Sigmoid colon (tissue), 7 donors: ENCODE measurements around the gene IL21R. TPM values are rescaled to one million over a fixed set of nuclear protein-coding genes. Genes with fewer than 3 reads are reported as not detected.

Source experiments
- DNase-seq: peaks from one replicate; pipeline ENCODE4 v3.0.0-alpha.2; 2019
- H3K27ac ChIP-seq, 4 donors: fragments of 200-600 bp; sonication (generic); one replicate each; pipeline ENCODE4 v1.5.1; 2016 to 2019; ENCODE audit warnings: mild to moderate bottlenecking in 1 of 4
- H3K27me3 ChIP-seq, 3 donors: fragments of 200-600 bp; sonication (generic); one replicate each; pipeline ENCODE4 v1.5.1; 2019; ENCODE audit warnings: mild to moderate bottlenecking in 1 of 3
- H3K36me3 ChIP-seq, 4 donors: fragments of 200-600 bp; sonication (generic); one replicate each; pipeline ENCODE4 v1.5.1; 2016 to 2019
- H3K4me1 ChIP-seq, 4 donors: fragments of 200-600 bp; sonication (generic); one replicate each; pipeline ENCODE4 v1.5.1; 2017 to 2019
- H3K4me3 ChIP-seq, 4 donors: fragments of 200-600 bp; sonication (generic); one replicate each; pipeline ENCODE4 v1.5.1; 2017 to 2019; ENCODE audit warnings: mild to moderate bottlenecking in 2 of 4, moderate library complexity in 1 of 4
- H3K9me3 ChIP-seq, 4 donors: fragments of 200-600 bp in 3 of 4; sonication (generic) in 3 of 4; one replicate each; pipeline versions ENCODE4 v1.5.1 to v1.6.1; 2013 to 2019
- CTCF ChIP-seq, 4 experiments: fragments of 450-650 bp in 3 of 4; fragments of 200-600 bp in 1 of 4; IDR thresholded peaks; one replicate each; pipeline ENCODE4 v1.5.1; 2016 to 2019; ENCODE audit warnings: antibody characterized with exemption in 4 of 4, mild to moderate bottlenecking in 3 of 4, moderate library complexity in 2 of 4
- EP300 ChIP-seq, 4 donors: sonication (generic); formaldehyde crosslinking; IDR thresholded peaks; one replicate each; pipeline ENCODE4 v1.6.1; 2017; ENCODE audit warnings: antibody characterized with exemption in 4 of 4
- POLR2A ChIP-seq, 2 donors: fragments of 450-650 bp; IDR thresholded peaks; one replicate each; pipeline ENCODE4 v1.6.1; 2016; ENCODE audit warnings: antibody characterized with exemption in 2 of 2, mild to moderate bottlenecking in 2 of 2, moderate library complexity in 2 of 2
- POLR2AphosphoS5 ChIP-seq, 4 donors: sonication (generic); formaldehyde crosslinking; IDR thresholded peaks; one replicate each; pipeline ENCODE4 v1.6.1; 2017; ENCODE audit warnings: antibody characterized with exemption in 4 of 4
- WGBS, 2 donors: extraction: QIAGEN DNeasy Blood & Tissue Kit; methylation state at CpG; one replicate each; pipeline ENCODE4 v1.1.7; 2013; 5-methylcytosine and 5-hydroxymethylcytosine counted together
- intact Hi-C: fragments of 100-400 bp; cut with DNase I; formaldehyde crosslinking; loops from one replicate; pipeline ENCODE4 v1.15.1; 2023
- polyA plus RNA-seq, 3 donors: library from polyadenylated mRNA; stranded (reverse); fragments of 200-250 nt; gene quantifications; one replicate each; pipeline ENCODE4 v1.2.3, GENCODE V29; 2013
- total RNA-seq, 4 donors: library from RNA; depleted of rRNA; stranded (reverse); fragments of >200 nt; gene quantifications; one replicate each; pipeline ENCODE4 v1.1.0, GENCODE V29; 2016
- donor health status: healthy with polysubstance abuse.
- donor health status: Bipolar disorder and iron deficiency.
- donor health status: healthy.

The IL21R gene
- total and polyA plus RNA-seq, 7 donors = under 0.01 to 7.9 (median 0.27) TPM; not detected in 2

GRCh38 chr16:27463741-27464591, 62.0 kb downstream of the IL21R start:
- WGBS, 2 donors = 85 to 92% methylated on average over 32 of the region's 32 CpGs
- DNase-seq = no peak
- peaks cover 22 to 93% (median 68%) of the 10 kb centered on the region in 4 donors for H3K36me3 ChIP-seq
- no peaks in the 10 kb centered on the region for H3K27me3 ChIP-seq
- no peak for TF ChIP-seq POLR2AphosphoS5 (IDR thresholded peaks at IDR 0.05)
- TF ChIP-seq CTCF (IDR thresholded peaks at IDR 0.05) = no peak
- TF ChIP-seq EP300 (IDR thresholded peaks at IDR 0.05) = no peak
- TF ChIP-seq POLR2A (IDR thresholded peaks at IDR 0.05) = no peak
- H3K4me1 ChIP-seq = no peaks in the 10 kb centered on the region
- H3K27ac ChIP-seq = no peak overlapping the region
- H3K4me3 ChIP-seq = no peak overlapping the region
- H3K9me3 ChIP-seq = no peaks in the 10 kb centered on the region
- intact Hi-C loops = no loop called here

DNA sequence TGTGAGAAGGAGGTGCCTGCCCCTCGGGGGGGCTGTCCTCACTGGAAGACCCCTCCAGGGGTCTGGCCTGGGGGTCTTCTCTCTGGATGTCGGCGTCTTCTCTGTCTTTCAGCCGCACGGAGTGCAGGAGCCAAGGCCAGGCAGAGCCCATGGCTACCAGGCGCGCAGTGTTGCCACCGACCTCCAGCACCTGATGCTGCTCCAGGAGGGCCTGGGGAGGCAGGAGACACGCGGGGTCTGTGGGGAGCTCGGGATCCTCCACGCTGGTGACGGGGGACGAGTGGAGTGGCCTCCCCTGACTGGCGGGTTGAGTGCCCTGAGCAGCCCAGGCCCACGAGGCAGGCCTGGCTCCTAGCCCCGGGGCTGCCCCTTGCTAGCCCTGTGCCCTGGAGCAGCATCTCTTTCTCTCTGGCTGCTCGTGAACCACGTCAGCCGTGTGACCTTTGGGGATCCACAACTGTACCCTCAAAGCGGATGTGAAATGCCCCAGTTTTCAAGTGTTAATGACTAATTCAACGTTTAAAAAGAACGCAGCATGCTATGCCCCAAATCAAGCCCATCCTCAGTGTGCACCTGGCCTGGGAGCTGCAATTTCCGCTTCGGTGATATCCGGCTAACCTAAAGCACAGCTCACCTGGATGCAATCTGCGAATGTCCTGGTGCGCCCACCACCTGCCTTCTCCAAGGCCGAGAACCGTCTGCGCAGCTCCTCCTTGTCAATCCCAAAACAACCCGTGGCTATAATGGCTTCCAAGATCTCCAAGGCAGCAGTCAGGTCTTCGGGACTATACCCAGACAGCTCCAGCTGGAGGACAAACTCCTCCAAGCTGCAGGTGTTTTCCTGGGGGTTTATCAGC, 62.9 kb downstream of the IL21R start:
- H3K9me3 ChIP-seq = no peaks in the 10 kb centered on the region
- no peaks in the 10 kb centered on the region for H3K4me1 ChIP-seq
- no peak for DNase-seq
- H3K27me3 ChIP-seq = no peaks in the 10 kb centered on the region
- TF ChIP-seq EP300 (IDR thresholded peaks at IDR 0.05) (no peak), POLR2AphosphoS5 (IDR thresholded peaks at IDR 0.05) (no peak), CTCF (IDR thresholded peaks at IDR 0.05) (no peak), POLR2A (IDR thresholded peaks at IDR 0.05) (no peak)
- no peak overlapping the region for H3K27ac ChIP-seq
- intact Hi-C loops = no loop called here
- H3K4me3 ChIP-seq = no peak overlapping the region
- H3K36me3 ChIP-seq = peaks cover 30 to 100% (median 77%) of the 10 kb centered on the region in 4 donors
- WGBS, 2 donors = 91 to 93% methylated on average over 33 of the region's 33 CpGs

GRCh38 chr16:27465483-27465879, 63.5 kb downstream of the IL21R start:
- Histone ChIP-seq H3K4me1 (no peaks in the 10 kb centered on the region), H3K27ac (no peak overlapping the region), H3K4me3 (no peak overlapping the region), H3K9me3 (no peaks in the 10 kb centered on the region), H3K36me3 (peaks cover 37 to 100% (median 81%) of the 10 kb centered on the region in 4 donors), H3K27me3 (no peaks in the 10 kb centered on the region)
- no peak for TF ChIP-seq CTCF (IDR thresholded peaks at IDR 0.05)
- TF ChIP-seq EP300 (IDR thresholded peaks at IDR 0.05) = no peak
- no peak for DNase-seq
- intact Hi-C loops = no loop called here
- 67 to 78% methylated on average over 8 of the region's 8 CpGs for WGBS, 2 donors

GRCh38 chr16:27468941-27469531, 67.1 kb downstream of the IL21R start:
- no peak overlapping the region for H3K4me3 ChIP-seq
- intact Hi-C loops = no loop called here
- TF ChIP-seq EP300 (IDR thresholded peaks at IDR 0.05) = no peak
- TF ChIP-seq POLR2A (IDR thresholded peaks at IDR 0.05) = no peak
- TF ChIP-seq CTCF (IDR thresholded peaks at IDR 0.05) = no peak
- TF ChIP-seq POLR2AphosphoS5 (IDR thresholded peaks at IDR 0.05) = no peak
- no peaks in the 10 kb centered on the region for H3K27me3 ChIP-seq
- DNase-seq = no peak
- WGBS, 2 donors = 98% methylated on average over 22 of the region's 22 CpGs
- H3K27ac ChIP-seq = no peak overlapping the region
- peaks cover 59 to 100% (median 84%) of the 10 kb centered on the region in 4 donors for H3K36me3 ChIP-seq
- no peaks in the 10 kb centered on the region for H3K9me3 ChIP-seq
- H3K4me1 ChIP-seq = no peaks in the 10 kb centered on the region
